Measurements from ENCODE around the gene PMAIP1.

GRCh38 chr18:59911600-59911999 is 11.8 kb downstream of the PMAIP1 start:
- TF ChIP-seq CTCF (IDR thresholded peaks at IDR 0.05; ENCODE audit: insufficient read depth, low read length) = no peak
- TF ChIP-seq POLR2AphosphoS5 (IDR thresholded peaks at IDR 0.05; ENCODE audit: low read depth) = peak; percentile 82; the same call in 1 of the 2 replicates
- peak; percentile 88 for TF ChIP-seq SPI1 (IDR thresholded peaks at IDR 0.05; ENCODE audit: borderline replicate concordance, low read depth)
- no peak for TF ChIP-seq GABPA (IDR thresholded peaks at IDR 0.05; ENCODE audit: low read depth)
- TF ChIP-seq REST (IDR thresholded peaks at IDR 0.05; ENCODE audit: insufficient replicate concordance, low read depth) = no peak
